Thyroid gland (tissue), 4 donors: ENCODE data around the gene CDK5RAP3.

ENCODE experiments used
- POLR2A ChIP-seq, 2 donors: fragments of 450-650 bp; IDR thresholded peaks; one replicate each; pipeline ENCODE4 v1.6.1; 2017; ENCODE audit warnings: antibody characterized with exemption in 2 of 2, mild to moderate bottlenecking in 2 of 2, moderate library complexity in 1 of 2
- TF ChIP-seq, protein P1 (sequence below), 6 experiments: fragments of 200-600 bp in 3 of 6; fragments of 450-650 bp in 3 of 6; sonication (generic) in 3 of 6; IDR thresholded peaks; one replicate each; pipeline ENCODE4 v1.5.1; 2016 to 2019; ENCODE audit warnings: antibody characterized with exemption in 6 of 6, mild to moderate bottlenecking in 2 of 6, inconsistent platforms in 1 of 6, moderate library complexity in 1 of 6

- TF ChIP-seq POLR2A (IDR thresholded peaks at IDR 0.05) = no peak
- TF ChIP-seq, protein P1, sequence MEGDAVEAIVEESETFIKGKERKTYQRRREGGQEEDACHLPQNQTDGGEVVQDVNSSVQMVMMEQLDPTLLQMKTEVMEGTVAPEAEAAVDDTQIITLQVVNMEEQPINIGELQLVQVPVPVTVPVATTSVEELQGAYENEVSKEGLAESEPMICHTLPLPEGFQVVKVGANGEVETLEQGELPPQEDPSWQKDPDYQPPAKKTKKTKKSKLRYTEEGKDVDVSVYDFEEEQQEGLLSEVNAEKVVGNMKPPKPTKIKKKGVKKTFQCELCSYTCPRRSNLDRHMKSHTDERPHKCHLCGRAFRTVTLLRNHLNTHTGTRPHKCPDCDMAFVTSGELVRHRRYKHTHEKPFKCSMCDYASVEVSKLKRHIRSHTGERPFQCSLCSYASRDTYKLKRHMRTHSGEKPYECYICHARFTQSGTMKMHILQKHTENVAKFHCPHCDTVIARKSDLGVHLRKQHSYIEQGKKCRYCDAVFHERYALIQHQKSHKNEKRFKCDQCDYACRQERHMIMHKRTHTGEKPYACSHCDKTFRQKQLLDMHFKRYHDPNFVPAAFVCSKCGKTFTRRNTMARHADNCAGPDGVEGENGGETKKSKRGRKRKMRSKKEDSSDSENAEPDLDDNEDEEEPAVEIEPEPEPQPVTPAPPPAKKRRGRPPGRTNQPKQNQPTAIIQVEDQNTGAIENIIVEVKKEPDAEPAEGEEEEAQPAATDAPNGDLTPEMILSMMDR (IDR thresholded peaks at IDR 0.05) = no peak
Measured at GRCh38 chr17:47942096-47942510, 28.8 kb upstream of the CDK5RAP3 start.
